Measurements from ENCODE around the gene DOCK3. TPM values are rescaled to one million over a fixed set of nuclear protein-coding genes. Genes with fewer than 3 reads are reported as not detected.
"Not testable (repeated sequence)": the region's sequence is repeated elsewhere in the genome, so short reads cannot be mapped to it uniquely, and the experiment has no call there.

DOCK3 gene
- total RNA-seq, 3 donors from 2014 or later, result 0.17 to 6.1 (median 0.20) TPM

DNA sequence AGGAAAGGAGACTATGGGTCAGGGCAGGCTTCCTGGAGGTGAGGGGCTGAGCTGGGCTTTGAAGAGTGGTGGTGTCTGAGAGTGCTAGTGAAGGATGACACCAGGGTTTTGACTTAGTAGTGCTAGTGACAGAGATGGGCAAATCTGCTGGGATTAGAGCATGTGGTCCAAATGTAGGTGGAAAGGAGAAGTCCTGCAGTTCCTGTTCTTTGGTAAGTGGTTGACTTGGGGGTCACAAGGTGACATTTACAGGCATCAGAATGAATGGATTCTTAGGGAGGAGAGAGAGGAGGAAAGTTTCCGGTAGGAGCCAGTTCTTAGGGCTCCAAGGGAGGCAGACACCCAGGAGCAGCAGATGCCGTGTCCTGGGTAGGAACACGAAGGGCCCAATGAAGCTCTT lies 796 bp upstream of the DOCK3 start:
- ATAC-seq, result no peak

DNA sequence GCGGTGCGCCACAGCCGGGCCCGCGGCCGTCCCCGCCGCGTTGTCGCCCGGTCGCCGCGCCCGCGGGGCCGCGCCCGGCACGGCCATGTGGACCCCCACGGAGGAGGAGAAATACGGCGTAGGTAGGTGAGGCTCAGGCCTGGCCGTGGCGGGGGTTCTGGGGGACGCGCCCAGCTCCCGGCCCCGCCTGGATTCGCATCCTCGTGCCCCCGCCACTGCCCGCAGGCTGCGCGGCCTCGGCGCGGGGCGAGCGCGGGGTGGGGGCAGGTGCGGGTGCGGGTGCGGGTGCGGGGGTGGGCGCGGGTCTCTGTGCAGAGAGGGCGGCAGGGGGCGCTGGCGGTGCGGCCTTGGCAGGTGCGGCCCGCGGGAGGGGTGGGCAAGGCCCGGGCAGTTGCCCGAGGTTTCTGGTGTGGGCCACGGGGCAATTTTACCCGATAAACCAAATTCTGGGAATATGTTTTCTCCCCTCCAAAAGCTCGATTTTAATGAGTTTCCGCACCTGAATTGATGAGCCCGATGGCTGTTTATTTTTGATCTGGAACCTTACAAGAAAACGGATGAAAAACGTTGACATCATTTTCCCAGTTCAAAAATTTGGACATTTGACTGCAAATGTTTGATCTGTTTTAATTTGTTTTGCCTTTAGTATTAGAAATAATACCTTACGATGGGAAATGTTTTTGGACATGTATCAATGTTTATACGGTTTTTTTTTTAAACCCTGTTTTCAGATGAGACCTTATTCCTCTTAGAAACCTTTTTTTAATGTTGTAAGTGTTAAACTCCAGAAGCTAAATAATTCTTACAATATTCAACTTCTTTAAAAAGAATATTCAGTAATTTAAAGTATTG lies 678 bp downstream of the DOCK3 start:
- Histone ChIP-seq H3K9me3 (no peaks in the 10 kb centered on the region), H3K4me1 (ENCODE audit: low read depth) (peaks cover 3% of the 10 kb centered on the region), H3K36me3 (ENCODE audit: low read depth) (no peaks in the 10 kb centered on the region), H3K4me3 (no peak overlapping the region)
- peak in 2 of 3 donors; percentile 27 to 51 for DNase-seq
- ATAC-seq, result no peak
- intact Hi-C loops (cut with DNase I, micrococcal nuclease), result no loop called here
- TF ChIP-seq, protein P1, sequence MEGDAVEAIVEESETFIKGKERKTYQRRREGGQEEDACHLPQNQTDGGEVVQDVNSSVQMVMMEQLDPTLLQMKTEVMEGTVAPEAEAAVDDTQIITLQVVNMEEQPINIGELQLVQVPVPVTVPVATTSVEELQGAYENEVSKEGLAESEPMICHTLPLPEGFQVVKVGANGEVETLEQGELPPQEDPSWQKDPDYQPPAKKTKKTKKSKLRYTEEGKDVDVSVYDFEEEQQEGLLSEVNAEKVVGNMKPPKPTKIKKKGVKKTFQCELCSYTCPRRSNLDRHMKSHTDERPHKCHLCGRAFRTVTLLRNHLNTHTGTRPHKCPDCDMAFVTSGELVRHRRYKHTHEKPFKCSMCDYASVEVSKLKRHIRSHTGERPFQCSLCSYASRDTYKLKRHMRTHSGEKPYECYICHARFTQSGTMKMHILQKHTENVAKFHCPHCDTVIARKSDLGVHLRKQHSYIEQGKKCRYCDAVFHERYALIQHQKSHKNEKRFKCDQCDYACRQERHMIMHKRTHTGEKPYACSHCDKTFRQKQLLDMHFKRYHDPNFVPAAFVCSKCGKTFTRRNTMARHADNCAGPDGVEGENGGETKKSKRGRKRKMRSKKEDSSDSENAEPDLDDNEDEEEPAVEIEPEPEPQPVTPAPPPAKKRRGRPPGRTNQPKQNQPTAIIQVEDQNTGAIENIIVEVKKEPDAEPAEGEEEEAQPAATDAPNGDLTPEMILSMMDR (IDR thresholded peaks at IDR 0.05), result no peak

More for the DNA sequence above, 796 bp upstream of the DOCK3 start:
- TF ChIP-seq, protein P1 (IDR thresholded peaks at IDR 0.05), result no peak
- intact Hi-C loops (cut with DNase I, micrococcal nuclease), result no loop called here
- no peaks in the 10 kb centered on the region for H3K36me3 ChIP-seq (ENCODE audit: low read depth)
- no peak overlapping the region for H3K4me3 ChIP-seq
- no peak for DNase-seq
- no peaks in the 10 kb centered on the region for H3K9me3 ChIP-seq
- peaks cover 3% of the 10 kb centered on the region for H3K4me1 ChIP-seq (ENCODE audit: low read depth)

DNA sequence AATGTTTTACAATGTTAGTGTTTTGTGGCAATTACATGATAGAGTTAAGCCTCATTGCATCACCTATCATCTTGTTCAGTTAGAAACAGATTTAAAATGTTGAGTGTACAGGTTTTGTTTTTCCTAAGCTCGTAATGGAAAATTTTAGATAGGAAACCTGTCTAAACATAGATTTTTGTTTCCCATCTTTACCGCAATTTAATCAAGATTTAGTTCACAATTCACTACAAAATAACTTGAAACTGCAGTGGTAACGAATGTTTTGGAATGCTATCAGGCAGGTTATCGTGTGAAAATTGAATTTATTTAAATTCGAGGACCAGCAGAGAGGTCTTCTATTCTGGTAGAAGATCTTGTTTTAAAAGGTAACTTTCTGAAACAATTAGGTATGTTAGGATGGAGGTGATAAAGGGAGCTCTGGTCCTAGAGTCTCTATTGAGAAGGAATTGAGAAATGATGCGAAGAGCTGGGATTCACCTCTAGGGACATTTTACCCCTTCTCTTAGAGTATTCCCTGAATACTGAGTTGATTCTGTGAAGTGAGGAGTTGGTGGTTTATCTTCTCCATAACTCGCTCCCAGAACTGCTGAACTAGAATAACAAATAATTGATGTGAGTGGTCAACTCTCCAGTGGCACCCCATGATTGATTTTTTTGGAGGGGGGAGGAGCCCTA lies 1.4 kb downstream of the DOCK3 start:
- Histone ChIP-seq H3K9me3 (no peaks in the 10 kb centered on the region), H3K4me3 (no peak overlapping the region), H3K4me1 (ENCODE audit: low read depth) (peaks cover 3% of the 10 kb centered on the region), H3K36me3 (ENCODE audit: low read depth) (no peaks in the 10 kb centered on the region)
- no peak for DNase-seq
- TF ChIP-seq, protein P1 (IDR thresholded peaks at IDR 0.05), result no peak
- no peak for ATAC-seq
- intact Hi-C loops (cut with DNase I, micrococcal nuclease), result no loop called here

DNA sequence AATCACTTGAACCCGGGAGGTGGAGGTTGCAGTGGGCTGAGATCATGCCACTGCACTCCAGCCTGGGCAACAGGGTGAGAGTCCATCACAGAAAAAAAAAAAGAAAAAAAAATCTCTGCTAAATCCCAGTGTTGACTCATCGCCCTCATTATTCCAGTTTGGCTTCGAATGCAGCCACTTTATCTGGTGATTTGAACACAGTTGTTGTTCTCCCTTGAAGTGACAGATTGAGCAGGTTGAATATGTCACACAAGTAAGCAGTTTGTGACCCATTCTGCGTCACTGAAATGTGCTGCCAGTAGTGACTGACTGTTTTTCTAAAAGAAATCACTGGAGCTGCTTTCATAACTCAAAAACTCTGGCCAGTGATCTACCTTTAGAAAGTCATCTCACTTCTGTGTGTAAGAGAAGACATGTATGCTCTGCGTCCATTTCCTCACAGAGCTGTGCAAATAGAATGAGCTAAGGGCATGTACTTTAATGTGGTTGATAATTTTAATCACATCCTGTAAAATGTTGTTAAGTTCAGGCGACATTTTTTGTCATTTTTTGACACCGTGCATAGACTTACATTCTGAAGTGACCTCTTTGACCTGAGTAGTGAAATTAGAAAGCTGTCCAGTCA lies 12.5 kb downstream of the DOCK3 start:
- no peak for ATAC-seq
- DNase-seq, result no peak
- no peak overlapping the region for H3K4me3 ChIP-seq
- TF ChIP-seq, protein P1 (IDR thresholded peaks at IDR 0.05), result no peak
- no peaks in the 10 kb centered on the region for H3K9me3 ChIP-seq
- no peaks in the 10 kb centered on the region for H3K36me3 ChIP-seq (ENCODE audit: low read depth)
- H3K4me1 ChIP-seq (ENCODE audit: low read depth), result no peaks in the 10 kb centered on the region
- intact Hi-C loops (cut with DNase I, micrococcal nuclease), result no loop called here

DNA sequence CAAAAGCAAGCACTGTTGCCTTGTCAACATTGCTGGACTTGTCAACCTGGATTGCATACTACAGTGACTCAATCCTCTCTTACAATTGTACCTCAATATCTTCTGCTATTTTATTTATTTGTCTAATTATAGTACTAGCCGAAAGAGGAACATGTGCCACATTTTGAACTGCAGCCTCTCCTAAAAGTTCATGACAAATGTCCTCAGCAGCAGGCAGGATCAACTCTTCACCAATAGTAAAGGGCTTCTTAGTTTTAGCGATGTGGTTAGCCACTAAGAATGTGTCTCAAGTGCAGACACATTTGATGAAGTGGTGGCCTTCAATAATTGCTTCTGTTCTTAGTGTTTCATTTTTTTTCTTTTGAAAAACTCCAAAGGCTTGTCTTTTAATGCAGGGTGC lies 13.2 kb downstream of the DOCK3 start:
- H3K4me3 ChIP-seq, result no peak overlapping the region
- no peaks in the 10 kb centered on the region for H3K36me3 ChIP-seq (ENCODE audit: low read depth)
- intact Hi-C loops (cut with DNase I, micrococcal nuclease), result no loop called here
- TF ChIP-seq, protein P1 (IDR thresholded peaks at IDR 0.05), result no peak
- no peaks in the 10 kb centered on the region for H3K9me3 ChIP-seq
- DNase-seq (no peak), ATAC-seq (no peak)
- no peaks in the 10 kb centered on the region for H3K4me1 ChIP-seq (ENCODE audit: low read depth)

DNA sequence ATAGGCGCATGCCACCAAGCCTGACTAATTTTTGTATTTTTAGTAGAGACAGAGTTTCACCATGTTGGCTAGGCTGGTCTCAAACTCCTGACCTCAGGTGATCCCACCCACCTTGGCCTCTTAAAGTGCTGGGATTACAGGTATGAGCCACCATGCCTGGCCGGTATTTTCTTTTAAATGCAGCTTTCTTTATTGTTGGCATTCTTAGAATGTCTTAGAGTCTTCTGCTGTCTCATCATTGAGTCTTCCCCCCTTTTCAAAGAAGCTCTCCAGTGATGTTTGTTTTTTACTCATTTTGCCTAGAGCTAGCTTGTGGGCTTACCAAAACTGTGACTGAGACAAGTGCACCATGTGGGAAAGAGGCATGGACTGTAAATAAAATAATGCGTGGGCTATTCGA lies 13.9 kb downstream of the DOCK3 start:
- intact Hi-C loops (cut with DNase I, micrococcal nuclease); H3K9me3 ChIP-seq; ATAC-seq; H3K36me3 ChIP-seq (ENCODE audit: low read depth); H3K4me1 ChIP-seq (ENCODE audit: low read depth); H3K4me3 ChIP-seq; DNase-seq: not testable (repeated sequence)

Measured in mucosa of descending colon (tissue), 3 donors.